Measurements from ENCODE around the gene TYW3.

The TYW3 gene

GRCh38 chr1:74732960-74733603 lies at the start of gene TYW3, which contains the start of gene CRYZ:
TYW3 (plus strand) TSS chr1:74733152; CDS start chr1:74733245, 93 bp downstream.
CRYZ (minus strand) TSS chr1:74733050; CDS start chr1:74724821, 8,229 bp downstream.
- peak; percentile 49 for DNase-seq (ENCODE audit: insufficient read length, low spot score)

DNA sequence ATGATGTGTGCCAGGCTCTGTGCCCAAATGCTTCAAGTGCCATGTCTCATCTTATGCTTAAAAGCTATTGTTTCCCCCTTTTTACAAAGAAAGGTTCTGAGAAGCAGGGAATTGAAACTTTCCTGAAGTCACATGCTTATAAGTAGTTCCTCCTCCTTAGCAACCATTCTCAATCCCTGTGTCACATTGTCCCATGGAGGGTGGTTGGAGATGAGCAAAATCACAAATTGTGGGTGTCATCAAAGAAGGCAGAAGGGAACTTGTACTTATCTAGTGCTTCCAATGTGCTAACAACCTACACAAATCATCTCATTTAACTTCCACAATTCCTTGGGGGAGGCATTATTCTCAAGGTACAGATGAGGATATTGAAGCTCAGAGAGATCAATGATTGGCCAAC lies 49.3 kb upstream of the TYW3 start:
- DNase-seq (ENCODE audit: insufficient read length, low spot score) (no peak), FAIRE-seq (no peak)

More at GRCh38 chr1:74732960-74733603, at the start of gene TYW3, which contains the start of gene CRYZ:
- FAIRE-seq = no peak

- no peak for DNase-seq (ENCODE audit: insufficient read length, low spot score)
- FAIRE-seq = no peak
Observed at GRCh38 chr1:74684301-74684700, 48.7 kb upstream of the TYW3 start.

DNA sequence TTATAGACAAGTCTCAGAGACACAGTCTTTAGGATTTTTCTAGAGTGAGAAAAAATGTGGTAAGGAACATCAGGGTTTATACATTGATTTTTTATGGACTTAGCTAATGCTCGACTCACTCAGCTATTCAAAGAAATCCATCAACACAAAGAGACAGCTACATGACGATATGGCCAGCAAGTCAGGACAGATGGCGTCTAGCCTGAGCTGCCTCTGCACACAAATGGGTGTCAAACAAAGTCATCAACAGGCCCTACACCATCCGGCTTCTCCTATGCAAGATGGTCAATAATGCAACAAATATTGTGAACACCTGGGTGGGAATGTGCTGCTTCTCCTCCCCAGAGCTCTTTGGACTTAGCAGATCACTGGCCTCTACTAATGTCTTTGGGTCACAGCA lies 46.0 kb upstream of the TYW3 start:
- no peak for FAIRE-seq

GRCh38 chr1:74689621-74690363 lies 43.2 kb upstream of the TYW3 start:
- no peak for FAIRE-seq
- DNase-seq (ENCODE audit: insufficient read length, low spot score) = peak; percentile 17

More for the DNA sequence above, 46.0 kb upstream of the TYW3 start:
- no peak for DNase-seq (ENCODE audit: insufficient read length, low spot score)

- no peak for DNase-seq (ENCODE audit: insufficient read length, low spot score)
Observed at GRCh38 chr1:74690364-74690696, 42.6 kb upstream of the TYW3 start.

DNA sequence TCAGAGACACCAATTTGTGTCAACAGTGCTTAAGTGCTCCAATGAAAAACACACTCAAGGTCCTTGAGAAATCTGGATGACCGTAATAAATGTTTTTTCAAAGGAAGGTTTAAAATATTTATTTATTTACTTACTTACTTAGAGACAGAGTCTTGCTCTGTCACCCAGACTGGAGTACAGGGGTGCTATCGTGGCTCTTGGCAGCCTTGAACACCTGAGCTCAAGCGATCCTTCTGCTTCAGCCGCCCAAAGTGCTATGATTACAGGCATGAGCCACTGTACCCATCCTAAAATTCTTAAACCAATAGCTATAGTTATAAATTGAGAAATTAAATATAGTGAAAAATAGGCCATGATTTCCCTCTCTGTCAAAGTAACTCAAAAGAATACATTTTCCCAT lies 42.0 kb upstream of the TYW3 start:
- no peak for FAIRE-seq
- no peak for DNase-seq (ENCODE audit: insufficient read length, low spot score)

More at GRCh38 chr1:74690364-74690696, 42.6 kb upstream of the TYW3 start:
- no peak for FAIRE-seq

DNA sequence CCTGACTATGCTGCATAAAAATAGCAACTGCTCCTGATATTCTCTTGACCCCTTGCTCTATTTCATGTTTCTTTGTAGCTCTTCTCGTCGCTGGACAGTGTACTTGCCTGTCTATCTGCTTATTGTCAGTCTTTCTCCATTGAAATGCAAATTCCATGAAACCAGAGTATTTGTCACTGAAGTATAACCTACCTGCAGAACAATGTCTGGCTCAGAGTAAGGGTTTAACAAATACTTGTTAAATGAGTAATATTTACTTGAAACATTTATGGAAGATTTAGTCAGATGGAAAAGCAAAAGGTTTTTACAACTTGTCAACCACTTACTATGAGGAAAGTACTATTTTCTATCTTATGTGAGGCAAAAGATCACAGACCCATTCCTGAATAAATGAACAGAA lies 39.5 kb upstream of the TYW3 start:
- DNase-seq (ENCODE audit: insufficient read length, low spot score) (no peak), FAIRE-seq (no peak)

DNA sequence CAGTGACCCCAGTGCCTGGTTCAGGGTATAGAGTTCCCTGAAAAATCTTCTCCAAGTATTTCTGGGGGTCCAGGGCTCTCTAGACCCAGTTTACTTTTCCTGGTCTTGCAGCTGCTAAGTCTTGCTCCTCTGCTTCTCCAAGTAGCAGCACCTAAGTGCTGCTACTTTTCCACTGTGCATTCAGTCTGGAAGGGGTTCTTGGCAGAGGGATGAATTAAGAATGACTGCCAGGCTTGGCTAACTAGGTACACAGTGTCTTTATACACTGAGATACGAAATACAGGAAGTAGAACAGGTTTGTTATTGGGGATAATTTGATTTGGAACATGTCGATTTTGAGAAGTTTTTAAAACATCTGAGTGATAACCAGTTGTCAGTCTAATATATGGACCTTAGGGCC lies 35.1 kb upstream of the TYW3 start:
- DNase-seq (ENCODE audit: insufficient read length, low spot score) = no peak
- FAIRE-seq = no peak

- DNase-seq (ENCODE audit: insufficient read length, low spot score) = no peak
- FAIRE-seq = no peak
Observed at GRCh38 chr1:74699331-74699730, 33.6 kb upstream of the TYW3 start.

DNA sequence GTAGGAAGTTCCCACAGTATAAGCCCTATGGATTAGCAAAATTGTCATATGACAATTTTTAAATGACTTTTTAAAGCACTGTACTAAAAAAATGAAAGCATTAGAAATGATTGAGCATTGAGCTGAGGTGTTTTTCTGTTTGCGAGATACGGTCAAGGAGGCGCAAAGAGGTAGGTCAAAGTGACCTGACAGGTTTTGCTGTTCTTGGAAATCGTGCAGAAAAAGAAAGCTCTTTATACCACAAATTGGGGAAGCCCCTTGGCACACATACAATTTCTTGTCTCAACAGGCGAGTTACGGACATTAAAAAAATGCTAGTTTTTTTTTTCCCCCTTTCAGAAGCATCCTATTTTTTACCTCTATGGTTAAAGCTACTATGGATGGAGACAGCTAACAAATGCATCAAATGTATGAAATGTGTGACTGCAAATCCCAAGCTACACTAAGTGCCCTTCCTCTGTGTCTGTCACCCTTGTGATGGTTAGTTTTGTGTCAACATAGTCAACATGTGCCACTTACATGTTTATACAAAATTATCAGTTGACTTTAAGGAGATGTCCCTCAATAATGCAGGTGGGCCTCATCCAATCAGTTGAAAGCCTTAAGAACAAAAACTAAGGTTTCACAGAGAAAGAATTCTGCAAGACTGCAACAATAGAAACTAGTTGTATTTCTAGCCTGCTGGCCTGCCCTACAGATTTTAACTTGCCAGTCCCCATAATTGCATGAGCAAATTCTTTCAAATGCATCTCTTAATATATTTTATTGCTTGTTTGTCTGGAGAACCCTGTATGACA lies 29.4 kb upstream of the TYW3 start:
- FAIRE-seq (no peak), DNase-seq (ENCODE audit: insufficient read length, low spot score) (no peak)

DNA sequence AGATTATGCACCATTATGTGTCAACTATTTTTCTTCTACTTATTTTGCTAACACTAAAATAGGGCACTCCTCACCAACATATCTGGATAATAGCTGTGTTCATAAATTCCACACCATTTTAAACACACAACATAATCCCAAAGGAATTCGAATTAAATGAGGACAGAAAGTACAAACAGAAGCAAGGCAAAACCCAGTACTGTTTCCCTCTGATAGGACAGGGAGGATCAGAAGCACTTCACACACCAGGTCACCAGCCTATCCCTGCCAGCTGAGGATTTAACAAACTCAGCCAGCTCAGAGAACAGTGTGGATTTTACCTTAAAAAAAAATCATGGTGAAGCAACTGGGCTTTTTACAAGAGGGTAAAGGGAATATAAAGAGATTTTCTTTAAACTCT lies 20.1 kb upstream of the TYW3 start:
- FAIRE-seq (no peak), DNase-seq (ENCODE audit: insufficient read length, low spot score) (no peak)

- no peak for FAIRE-seq
Observed at GRCh38 chr1:74713849-74714248, 19.1 kb upstream of the TYW3 start.

DNA sequence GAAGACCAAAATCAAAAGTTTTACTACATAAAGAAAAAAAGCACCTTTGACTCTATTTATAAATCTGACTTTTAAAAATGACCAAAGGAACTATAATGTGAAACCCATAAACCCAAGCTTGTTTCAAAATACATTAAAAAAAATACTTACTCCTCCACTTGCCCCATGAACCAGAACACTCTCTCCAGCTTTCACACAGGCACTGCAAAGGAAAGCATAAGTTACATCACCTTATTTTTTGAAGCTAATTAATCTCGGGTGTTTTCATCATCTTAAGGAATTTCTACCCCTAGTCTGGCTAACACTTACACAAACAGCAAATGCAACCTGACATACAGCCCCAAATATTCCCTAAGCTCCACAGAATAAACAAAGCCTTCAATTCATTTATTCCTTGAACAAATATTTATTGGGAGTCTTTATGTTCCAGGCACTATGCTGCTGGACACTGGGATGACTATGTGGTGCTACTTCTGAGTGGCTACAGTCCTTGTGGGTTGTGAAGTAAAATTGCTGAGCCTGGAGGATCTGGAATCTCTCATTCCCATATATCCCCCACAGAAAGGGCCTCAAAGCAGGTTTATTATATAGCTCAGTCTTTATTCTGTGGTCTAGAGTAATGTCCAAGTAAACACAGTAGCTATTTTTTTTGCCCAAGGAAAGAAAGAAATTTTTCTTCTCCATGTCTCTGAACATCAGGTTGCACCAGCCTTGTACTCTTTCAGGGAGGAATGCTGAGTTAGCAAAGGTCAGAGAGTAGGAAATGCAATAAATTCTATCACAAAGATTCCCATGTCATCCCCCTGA lies 18.3 kb upstream of the TYW3 start:
- no peak for FAIRE-seq
- DNase-seq (ENCODE audit: insufficient read length, low spot score) = no peak

More at GRCh38 chr1:74713849-74714248, 19.1 kb upstream of the TYW3 start:
- DNase-seq (ENCODE audit: insufficient read length, low spot score) = no peak

DNA sequence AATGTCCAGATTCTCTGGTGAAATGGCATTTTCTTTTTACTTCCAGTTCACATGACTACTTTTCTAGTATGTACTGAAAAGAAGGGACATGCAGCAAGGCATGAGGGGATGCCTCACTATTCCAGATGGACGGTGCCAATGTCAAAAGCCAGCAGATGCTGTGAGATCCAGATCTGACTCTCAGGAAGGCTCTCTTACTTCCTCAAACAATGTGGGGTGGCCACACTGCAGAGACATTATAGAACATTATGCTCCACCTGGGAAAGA lies 17.8 kb upstream of the TYW3 start:
- no peak for FAIRE-seq

DNA sequence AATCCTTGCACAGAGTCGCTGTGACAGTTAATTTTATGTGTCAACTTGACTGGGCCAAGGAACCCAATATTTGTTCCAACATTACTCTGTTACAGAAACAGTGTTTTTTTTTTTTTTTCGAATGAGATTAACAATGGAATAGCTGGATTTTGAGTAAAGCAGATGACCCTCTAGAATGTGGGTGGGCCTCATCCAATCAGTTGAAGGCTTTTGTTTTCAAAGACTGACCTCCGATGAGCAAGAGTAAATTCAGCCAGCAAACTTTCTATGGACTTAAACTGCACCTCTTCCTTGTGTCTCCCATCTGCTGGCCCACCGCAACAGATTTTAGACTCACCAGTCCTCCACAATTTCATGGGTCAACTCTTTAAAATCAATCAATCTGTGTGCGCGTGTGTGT lies 17.1 kb upstream of the TYW3 start:
- DNase-seq (ENCODE audit: insufficient read length, low spot score) (no peak), FAIRE-seq (no peak)

More for the DNA sequence above, 17.8 kb upstream of the TYW3 start:
- DNase-seq (ENCODE audit: insufficient read length, low spot score) = no peak

DNA sequence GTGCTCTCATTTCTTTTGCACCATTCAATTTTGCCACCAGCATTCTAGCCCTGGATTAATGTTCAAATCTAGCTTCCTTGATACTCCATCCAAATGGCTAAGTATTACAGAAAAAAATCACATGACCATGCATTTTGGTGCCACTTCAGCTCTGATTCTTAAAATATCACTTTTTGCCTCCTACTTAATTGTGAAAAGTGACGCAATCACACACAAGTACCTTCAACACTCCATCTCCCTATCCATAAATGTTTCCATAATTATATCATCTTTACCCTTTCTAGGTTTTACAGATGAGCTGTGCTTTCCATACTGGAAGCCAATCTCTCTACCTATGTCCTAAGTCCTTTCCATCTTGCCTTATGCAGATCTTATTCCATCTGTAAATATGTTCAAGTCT lies 16.1 kb upstream of the TYW3 start:
- no peak for FAIRE-seq
- DNase-seq (ENCODE audit: insufficient read length, low spot score) = no peak

- FAIRE-seq = no peak
- no peak for DNase-seq (ENCODE audit: insufficient read length, low spot score)
Observed at GRCh38 chr1:74717626-74718025, 15.3 kb upstream of the TYW3 start.

DNA sequence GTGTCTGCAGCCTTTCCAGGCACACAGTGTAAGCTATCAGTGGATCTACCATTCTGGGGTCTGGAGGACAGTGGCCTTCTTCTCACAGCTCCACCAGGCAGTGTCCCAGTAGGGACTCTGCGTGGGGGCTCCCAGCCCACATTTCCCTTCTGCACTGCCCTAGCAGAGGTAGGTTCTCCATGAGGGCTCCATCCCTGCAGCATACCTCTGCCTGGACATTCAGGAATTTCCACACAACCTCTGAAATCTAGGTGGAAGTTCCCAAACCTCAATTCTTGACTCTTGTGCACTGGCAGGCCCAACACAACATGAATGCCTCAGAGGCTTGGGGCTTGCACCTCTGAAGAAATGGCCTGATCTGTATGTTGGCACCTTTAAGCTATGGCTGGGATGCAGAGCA lies 6.9 kb upstream of the TYW3 start:
- no peak for FAIRE-seq

DNA sequence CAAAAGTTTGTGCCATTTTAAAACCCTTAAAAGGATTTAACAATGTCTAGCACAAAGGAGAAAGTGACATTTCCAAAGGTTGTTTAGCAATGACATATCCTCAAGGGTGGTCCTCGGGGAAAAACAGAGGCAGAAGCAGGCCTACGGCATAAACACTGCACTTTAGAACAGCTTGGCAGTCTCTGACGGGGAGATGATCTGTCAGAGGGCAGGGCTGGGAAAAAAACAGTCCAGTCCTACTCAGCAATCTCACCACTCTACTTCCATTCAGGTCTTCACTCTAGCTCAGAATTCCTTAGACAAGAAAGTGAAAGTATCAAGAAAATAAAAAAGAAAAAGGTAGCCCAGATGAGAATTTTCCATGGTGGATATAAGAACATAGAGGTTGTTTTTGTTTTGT lies 4.2 kb upstream of the TYW3 start:
- no peak for DNase-seq (ENCODE audit: insufficient read length, low spot score)
- FAIRE-seq = no peak

More for the DNA sequence above, 6.9 kb upstream of the TYW3 start:
- DNase-seq (ENCODE audit: insufficient read length, low spot score) = no peak
